Vein endothelial cell (primary cell): ENCODE data around the gene LIN28A. TPM values are rescaled to one million over a fixed set of nuclear protein-coding genes. Genes with fewer than 3 reads are reported as not detected.

ENCODE experiments used
- total RNA-seq: library from RNA; depleted of rRNA; stranded (reverse); fragments of >200 nt; gene quantifications from 2 replicates; pipeline ENCODE4 v1.2.3, GENCODE V29; 2012

Gene LIN28A, protein sequence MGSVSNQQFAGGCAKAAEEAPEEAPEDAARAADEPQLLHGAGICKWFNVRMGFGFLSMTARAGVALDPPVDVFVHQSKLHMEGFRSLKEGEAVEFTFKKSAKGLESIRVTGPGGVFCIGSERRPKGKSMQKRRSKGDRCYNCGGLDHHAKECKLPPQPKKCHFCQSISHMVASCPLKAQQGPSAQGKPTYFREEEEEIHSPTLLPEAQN
- total RNA-seq = not detected in 2 replicates

DNA sequence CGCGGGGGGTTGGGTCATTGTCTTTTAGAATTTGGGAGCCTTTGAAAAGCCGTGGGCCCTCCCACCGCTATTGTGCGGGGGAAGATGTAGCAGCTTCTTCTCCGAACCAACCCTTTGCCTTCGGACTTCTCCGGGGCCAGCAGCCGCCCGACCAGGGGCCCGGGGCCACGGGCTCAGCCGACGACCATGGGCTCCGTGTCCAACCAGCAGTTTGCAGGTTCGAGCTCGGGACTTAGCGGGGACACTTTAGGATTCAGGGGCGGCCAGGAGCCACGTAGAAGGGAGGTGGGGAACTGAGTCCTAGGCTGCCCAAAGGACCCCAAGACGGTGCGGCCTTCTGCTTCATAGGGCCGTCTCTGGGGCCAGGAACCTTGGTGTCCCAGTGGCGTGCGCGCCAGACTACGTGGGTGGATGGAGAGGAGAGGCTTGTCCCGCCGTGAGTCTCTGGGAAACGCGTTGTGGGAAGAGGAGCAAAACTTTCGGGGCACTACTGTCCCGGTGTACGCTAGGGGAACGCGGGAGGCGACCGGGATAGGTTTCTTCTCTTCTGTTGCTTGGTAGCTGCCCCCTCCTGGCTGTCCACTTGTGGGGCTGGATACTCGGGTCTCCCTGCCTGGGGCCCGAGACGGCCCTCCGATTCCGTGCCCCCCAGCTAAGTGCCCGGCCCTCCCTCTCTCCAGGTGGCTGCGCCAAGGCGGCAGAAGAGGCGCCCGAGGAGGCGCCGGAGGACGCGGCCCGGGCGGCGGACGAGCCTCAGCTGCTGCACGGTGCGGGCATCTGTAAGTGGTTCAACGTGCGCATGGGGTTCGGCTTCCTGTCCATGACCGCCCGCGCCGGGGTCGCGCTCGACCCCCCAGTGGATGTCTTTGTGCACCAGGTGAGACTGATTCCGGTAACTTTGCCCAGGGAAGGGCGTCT is at the start of gene LIN28A:
TSS of gene LIN28A (plus strand) at position 112 of the 918 bp plus-strand sequence. CDS start at position 187, 75 bp downstream.

DNA sequence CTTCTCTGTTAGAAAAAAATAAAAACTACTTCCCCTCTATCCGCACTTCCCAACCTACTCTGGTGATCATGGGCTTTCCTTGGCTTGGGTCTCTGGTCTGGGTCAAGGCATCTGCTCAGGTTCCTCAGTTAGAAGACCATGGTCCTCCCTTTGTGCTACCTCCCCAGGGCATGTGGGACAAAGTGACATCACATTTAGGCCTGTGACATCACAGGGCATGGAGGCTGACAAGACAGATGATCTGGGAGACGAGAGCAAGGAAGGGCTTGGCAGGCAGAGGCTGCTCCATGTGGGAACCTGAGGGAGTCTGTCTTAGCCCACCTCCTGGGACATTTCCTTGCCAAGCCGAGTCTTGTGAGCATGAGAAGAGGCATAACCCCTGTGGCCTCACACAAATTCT is 38.0 kb upstream of the LIN28A start, which contains the start of gene ZNF683:
TSS of gene ZNF683 (minus strand) at position 140 of the 400 bp plus-strand sequence. CDS start 4,179 bp downstream, outside the sequence.

DNA sequence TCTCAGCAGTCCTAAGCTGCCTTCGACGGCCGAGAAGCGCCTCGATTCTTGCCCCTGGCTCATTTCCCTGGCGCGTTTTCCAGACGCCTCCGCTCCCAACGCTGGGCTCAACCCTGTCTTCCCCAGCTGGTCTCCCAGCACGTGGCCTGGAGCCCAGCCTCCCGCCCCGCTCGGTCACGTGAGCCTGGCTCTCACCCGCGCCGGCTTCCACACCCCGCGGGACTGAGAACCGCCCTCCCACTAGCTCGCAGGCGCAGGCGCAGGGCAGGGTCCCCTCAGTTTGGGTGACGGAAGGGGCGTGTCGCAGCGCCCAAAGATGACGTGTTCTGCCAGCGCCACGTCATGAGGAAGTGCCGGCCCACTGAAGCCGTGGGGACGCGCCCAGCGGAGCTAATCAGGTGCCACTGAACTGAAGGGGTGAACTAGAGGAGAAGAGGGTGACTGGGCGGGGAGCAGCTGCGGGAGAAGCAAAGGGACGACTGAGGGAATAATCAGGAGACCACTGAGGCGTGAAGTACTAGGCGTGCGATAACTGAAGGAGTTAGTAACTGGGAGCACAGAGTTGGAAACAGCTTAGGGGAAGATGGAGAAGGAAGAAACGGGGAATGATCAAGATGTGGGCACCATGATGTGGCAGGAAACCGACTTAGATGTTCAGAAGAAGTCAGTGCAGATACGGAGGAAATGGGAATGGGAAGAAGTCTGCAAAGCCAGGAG is 21.5 kb downstream of the LIN28A start, which contains the start of gene DHDDS:
TSS of gene DHDDS (plus strand) at position 343 of the 717 bp plus-strand sequence. CDS start 625 bp downstream, outside the sequence.

DNA sequence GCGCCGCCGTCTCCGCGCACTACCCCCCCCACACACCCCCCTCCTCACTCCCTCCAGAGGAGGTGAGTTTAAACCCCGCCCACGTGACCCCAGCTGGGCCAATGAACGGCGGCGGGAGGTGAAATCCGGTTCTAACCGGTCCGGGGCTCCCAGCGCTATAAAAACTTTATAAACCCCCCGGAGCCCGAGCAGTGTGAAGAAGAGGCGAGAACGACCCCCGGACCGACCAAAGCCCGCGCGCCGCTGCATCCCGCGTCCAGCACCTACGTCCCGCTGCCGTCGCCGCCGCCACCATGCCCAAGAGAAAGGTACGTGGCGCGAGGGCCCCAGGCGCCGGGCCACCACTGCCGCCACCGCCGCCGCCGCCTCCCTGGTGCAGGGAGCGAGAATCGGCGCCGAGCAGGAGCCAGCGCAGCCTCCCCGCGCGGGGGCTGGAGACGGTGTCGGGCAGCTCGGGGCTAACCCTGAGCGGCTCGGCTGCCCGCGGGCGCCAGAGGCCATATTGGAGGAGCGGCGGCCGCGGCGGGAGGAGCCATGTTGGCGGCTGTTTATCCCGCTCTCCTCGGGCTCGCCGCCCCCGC is 61.8 kb downstream of the LIN28A start, which contains the start of gene HMGN2:
TSS of gene HMGN2 (plus strand) at position 121 of the 581 bp plus-strand sequence. CDS start at position 294, 173 bp downstream.

Other genes starting within 250 kb of the LIN28A start
- gene C1orf232, start 241.9 kb upstream of the LIN28A start, total RNA-seq = not detected in 2 replicates
- gene ZNF593, start 240.9 kb upstream of the LIN28A start, total RNA-seq = 25.5 and 26.8 TPM in 2 replicates
- not detected in 2 replicates for gene ZNF593OS, start 239.0 kb upstream of the LIN28A start, total RNA-seq
- gene CNKSR1, start 233.3 kb upstream of the LIN28A start, total RNA-seq = not detected in 2 replicates
- not detected in 2 replicates for gene CATSPER4, start 220.2 kb upstream of the LIN28A start, total RNA-seq
- 8.8 and 12.2 TPM in 2 replicates for gene CEP85, start 176.6 kb upstream of the LIN28A start, total RNA-seq
- gene SH3BGRL3, start 130.7 kb upstream of the LIN28A start, total RNA-seq = 33.0 and 33.7 TPM in 2 replicates
- gene UBXN11, start 104.2 kb upstream of the LIN28A start, total RNA-seq = 2.0 and 3.6 TPM in 2 replicates
- not detected in 2 replicates for gene CD52, start 92.9 kb upstream of the LIN28A start, total RNA-seq
- not detected in 2 replicates for gene CRYBG2, start 56.7 kb upstream of the LIN28A start, total RNA-seq
- not detected in 2 replicates for gene ZNF683, start 38.1 kb upstream of the LIN28A start, total RNA-seq
- gene DHDDS, start 21.5 kb downstream of the LIN28A start, total RNA-seq = 49.3 and 65.6 TPM in 2 replicates
- gene HMGN2, start 61.6 kb downstream of the LIN28A start, total RNA-seq = 234 and 245 TPM in 2 replicates
- gene RPS6KA1, start 118.9 kb downstream of the LIN28A start, total RNA-seq = 12.4 and 13.1 TPM in 2 replicates